ENCODE data around the gene HOXA5.

The HOXA5 gene

GRCh38 chr7:27147199-27148030 is 3.9 kb upstream of the HOXA5 start, which contains the start of gene HOXA6:
HOXA6 (minus strand) TSS chr7:27147774; CDS start chr7:27147749, 25 bp downstream.
- no peak for DNase-seq

- DNase-seq = no peak
Observed at GRCh38 chr7:27146491-27147198, 3.2 kb upstream of the HOXA5 start.

DNA sequence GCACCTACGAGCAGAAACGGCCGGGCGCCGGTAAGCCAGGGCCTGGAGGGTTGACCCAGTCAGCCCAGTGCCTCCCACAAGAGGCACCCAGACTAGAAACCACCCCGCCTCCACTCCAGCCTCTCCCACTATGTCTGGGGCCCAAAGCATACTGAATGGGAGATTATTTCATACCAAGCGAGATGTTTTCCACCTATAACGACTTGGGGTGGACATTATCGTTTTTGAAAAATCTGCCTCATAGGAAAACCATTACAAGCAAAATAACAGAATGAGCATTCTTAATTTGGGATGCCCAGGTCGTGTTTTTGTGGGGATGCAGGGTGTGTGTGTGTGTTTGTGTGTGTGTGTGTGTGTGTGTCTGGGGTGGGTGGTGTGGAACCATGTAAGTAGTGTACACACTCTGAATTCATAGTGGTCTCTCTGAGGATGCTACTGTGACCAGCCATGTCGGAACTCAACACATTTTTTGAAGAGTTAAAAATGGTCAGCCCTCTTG is 2.5 kb upstream of the HOXA5 start:
- no peak for DNase-seq

DNA sequence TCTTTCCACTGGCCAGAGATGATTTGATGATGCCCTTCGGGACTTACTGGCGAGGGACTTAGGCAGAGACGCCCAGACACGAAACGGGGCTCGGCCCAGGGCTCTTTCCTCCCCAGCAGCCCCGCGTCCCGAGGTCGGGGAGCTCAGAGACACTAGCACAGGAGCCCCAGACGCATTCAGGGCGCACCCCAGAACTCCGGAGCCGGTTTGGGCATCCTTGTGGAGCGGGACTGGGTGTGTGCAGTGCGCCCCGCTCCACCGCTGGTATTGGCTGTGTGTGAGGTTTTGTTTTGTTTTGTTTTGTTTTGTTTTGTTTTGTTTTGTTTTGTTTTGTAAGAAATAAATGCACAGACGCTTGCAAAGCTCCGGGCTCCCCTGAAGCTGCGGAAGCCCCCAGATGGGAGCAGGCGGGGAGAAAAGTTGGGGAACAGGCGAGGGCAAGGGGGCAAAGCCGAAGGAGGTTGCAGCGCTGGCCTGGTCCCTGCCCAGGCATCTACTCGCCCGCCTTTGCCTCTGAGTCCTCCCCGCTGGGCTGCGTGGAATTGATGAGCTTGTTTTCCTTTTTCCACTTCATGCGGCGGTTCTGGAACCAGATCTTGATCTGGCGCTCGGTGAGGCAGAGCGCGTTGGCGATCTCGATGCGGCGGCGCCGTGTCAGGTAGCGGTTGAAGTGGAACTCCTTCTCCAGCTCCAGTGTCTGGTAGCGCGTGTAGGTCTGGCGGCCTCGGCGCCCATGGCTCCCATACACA is 1.9 kb upstream of the HOXA5 start:
- no peak for DNase-seq

DNA sequence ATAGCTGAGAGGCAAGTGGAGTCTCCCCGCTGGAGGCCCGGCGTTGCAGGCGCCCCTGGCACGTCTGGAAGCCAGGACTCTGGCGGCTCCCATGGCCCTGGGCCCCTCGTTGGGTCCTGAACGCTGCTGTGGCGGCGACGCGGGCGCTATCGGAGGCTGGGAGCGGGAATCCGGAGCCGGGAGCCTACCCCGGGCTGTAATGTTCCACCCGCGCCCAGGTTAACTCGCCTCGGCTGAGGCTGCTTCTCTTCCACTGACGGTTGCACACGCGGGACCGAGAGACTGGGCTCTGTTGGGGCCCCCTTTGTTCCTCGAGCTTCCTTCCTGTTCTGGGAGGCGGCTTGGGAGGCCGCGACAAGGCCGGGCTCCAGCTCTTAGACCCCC is 1.3 kb upstream of the HOXA5 start:
- DNase-seq = no peak

- no peak for DNase-seq
Observed at GRCh38 chr7:27143950-27144780, 684 bp upstream of the HOXA5 start.

GRCh38 chr7:27142580-27143022 is 880 bp downstream of the HOXA5 start:
- no peak for DNase-seq

- no peak for DNase-seq
Observed at GRCh38 chr7:27141923-27142579, 1.4 kb downstream of the HOXA5 start.

- no peak for DNase-seq
Observed at GRCh38 chr7:27141137-27141922, 2.2 kb downstream of the HOXA5 start.

DNA sequence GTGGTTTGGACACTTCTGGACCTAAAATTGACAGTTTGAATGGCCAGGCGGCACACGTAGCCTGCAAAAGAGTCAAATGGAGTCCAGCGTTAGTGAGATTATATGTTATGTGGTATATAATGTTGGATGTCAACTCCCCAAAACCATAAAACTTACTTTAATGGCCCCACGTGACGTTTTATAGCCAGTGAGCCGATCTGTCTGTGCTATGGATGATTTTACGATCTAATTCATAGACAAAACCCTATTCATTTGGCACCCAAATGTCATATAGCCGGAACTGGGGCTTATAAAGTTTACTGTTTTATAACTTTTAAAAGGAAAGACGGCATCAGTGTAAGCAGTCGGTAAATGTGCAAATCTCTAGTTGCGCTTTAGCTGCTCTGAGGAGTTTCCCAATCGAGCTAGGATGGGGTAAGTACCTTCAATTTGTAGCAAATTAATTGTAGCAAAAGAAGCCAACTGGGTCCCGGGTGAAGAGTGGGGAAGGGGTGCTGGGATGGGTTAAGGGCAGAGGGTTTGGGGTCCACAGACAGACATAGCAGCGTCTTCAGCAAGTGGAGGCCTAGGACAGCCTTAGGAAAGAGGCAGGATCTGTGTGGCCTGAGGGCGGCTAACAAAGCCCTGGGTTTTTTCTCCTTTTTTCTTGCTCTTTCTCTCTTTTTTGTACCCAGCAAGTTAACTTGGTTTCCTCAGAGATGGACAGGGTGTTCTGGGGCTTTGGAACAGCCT is 3.2 kb downstream of the HOXA5 start:
- DNase-seq = no peak

DNA sequence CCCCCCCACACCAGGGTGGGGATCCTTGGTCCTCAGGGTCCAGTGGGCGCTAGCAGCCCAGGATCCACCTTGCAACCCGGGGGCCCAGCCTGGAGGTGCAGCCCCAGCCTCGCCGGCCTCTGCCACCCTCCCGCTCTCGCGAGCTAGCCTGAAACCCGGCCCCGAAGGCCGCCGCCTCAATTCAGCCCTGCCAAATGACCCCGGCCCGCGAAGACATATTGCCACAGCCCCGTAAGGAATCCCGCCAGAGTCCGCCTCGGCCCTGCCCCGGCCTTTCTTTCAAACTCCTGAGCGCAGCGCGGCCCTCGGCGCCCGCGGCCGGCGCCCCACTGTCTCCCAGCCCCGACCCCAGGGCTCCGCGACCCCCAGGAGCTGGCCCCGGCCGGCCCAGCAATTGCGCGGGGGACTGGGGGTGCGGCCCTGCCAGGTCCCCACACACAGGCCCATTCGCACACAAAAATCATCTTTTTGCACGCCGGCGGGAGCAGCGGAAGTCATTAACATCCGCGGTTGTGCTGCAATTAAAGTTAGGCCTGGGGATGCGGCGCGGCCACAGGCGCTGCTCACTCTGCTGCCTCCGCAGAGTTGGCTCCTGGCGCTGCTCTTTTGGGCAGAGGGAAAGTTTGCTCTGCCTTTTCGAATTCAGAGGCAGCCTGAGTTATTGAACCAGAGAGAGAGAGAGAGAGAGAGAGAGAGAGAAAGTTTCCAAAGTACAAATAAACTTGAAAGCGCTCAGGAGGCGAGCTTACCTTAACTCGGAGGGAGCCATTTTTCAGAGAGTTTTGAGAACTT is 4.0 kb downstream of the HOXA5 start:
- DNase-seq = no peak

DNA sequence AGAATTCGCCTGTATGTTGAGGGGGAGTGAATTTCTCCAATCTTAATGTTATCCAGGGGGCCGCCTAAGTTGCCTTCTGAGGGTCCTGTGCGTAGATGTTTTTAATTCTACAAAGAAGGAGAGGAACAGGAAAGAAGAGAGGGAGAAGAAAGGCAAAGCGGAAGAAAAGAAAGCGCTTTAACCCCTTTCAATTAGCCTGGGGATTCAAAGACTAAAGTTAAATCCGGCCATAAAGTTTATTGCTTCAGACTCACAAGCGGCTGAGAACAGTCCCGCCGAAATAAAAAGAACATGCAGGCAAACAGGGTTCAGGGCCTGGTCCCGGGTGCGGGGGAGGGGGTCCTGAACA is 4.5 kb downstream of the HOXA5 start:
- no peak for DNase-seq

DNA sequence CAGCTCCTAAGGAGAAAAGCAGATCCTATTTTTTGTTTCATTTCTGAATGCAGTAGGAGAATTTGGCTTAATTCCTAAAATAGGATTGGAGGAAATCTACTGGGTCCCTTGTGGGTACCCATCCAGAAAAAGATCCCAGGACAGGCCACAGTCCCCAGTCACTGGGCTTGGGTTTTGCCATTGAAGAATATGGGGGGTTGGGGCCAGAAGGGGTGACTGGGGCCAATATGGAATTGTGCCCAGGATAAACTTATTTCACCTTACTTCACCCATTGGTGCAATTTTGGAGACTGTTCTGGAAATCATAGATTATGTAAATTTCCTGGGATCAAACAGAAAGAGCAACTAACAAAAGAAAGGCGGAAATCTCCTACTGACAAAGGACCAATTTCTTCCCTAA is 5.0 kb downstream of the HOXA5 start:
- no peak for DNase-seq

GRCh38 chr7:27137640-27138315 is 5.7 kb downstream of the HOXA5 start:
- DNase-seq = no peak

DNA sequence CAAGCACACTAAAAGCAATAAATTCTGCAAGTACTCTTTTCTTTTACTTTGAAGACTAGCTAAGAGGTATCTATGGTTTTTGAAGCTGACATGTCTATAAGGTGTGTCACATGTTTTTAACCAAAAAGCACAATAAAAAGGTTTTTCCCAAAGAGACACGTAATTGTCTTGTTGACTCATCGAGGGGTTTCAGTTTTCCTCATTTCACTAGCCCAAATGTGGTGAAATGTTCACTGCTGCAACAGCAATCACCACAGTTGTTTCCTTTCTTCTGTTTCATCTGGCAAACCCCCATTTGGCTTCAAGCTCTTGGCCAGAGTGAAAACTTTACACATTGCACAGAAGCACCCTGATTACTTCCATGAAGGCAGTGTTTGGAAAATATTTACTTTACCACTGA is 9.1 kb downstream of the HOXA5 start:
- DNase-seq = no peak

GRCh38 chr7:27133409-27134231 is 9.9 kb downstream of the HOXA5 start:
- DNase-seq = no peak

- DNase-seq = no peak
Observed at GRCh38 chr7:27132978-27133377, 10.5 kb downstream of the HOXA5 start.

DNA sequence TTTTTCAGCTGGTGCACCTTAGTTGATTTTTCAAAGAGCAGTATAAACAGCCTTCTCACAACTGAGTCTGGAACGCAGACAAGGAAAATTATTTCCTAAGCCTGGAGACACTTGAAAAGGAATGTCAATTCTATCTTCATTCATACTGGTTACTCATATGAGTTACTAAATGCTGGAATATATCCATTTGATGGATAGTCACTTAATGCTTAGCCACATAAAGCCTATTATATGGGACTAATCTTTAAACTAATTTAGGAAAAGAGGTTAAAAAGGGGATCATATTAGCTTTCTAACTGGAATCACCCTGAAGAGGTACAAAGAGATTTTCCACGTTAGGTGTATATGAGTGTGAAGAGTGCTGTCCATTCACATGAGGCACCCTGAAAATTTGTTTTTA is 11.3 kb downstream of the HOXA5 start:
- no peak for DNase-seq
